Measurements from ENCODE around the gene ARMH4. TPM values are rescaled to one million over a fixed set of nuclear protein-coding genes. Genes with fewer than 3 reads are reported as not detected.

ARMH4 gene
- total and polyA plus RNA-seq, 7 donors = 0.60 to 6.6 (median 1.7) TPM; not detected in 1

DNA sequence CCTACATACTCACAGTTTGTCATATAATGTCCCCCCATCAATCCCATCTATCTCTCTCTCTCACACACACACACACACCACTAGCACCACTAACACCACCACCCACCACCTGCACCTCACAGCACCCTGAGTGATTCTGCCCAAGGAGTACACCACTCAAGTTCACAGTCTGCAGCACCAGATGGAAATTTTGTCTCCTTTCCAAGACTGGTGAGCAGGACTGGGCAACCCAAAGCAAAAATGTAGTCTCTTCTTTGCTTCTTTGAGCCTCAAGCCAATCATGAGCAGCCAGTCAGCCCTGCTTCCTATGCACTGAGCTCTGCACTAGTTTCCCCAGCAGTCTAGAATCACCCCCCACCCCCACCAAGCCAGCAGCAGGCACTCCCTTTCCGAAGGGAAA is 15.0 kb upstream of the ARMH4 start:
- no peaks in the 10 kb centered on the region for H3K9me3 ChIP-seq
- no peak for DNase-seq
- 57 to 59% methylated on average over 1 of the region's 1 CpG for WGBS, 2 donors
- H3K27ac ChIP-seq = no peak overlapping the region
- H3K27me3 ChIP-seq = no peaks in the 10 kb centered on the region
- H3K4me1 ChIP-seq = peaks cover 0 to 4% (median 0%) of the 10 kb centered on the region in 4 donors
- H3K36me3 ChIP-seq = no peaks in the 10 kb centered on the region
- H3K4me3 ChIP-seq = no peak overlapping the region
- TF ChIP-seq, protein P1, sequence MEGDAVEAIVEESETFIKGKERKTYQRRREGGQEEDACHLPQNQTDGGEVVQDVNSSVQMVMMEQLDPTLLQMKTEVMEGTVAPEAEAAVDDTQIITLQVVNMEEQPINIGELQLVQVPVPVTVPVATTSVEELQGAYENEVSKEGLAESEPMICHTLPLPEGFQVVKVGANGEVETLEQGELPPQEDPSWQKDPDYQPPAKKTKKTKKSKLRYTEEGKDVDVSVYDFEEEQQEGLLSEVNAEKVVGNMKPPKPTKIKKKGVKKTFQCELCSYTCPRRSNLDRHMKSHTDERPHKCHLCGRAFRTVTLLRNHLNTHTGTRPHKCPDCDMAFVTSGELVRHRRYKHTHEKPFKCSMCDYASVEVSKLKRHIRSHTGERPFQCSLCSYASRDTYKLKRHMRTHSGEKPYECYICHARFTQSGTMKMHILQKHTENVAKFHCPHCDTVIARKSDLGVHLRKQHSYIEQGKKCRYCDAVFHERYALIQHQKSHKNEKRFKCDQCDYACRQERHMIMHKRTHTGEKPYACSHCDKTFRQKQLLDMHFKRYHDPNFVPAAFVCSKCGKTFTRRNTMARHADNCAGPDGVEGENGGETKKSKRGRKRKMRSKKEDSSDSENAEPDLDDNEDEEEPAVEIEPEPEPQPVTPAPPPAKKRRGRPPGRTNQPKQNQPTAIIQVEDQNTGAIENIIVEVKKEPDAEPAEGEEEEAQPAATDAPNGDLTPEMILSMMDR (IDR thresholded peaks at IDR 0.05) = no peak
- TF ChIP-seq EP300 (IDR thresholded peaks at IDR 0.05) (no peak), POLR2A (IDR thresholded peaks at IDR 0.05) (no peak), POLR2AphosphoS5 (IDR thresholded peaks at IDR 0.05) (no peak)
- intact Hi-C loops (cut with DNase I) = loop anchor here (1.0 to 2.0 kb wide), 2 partner anchors 32 to 59 kb away; no protein-coding TSS in a partner anchor

DNA sequence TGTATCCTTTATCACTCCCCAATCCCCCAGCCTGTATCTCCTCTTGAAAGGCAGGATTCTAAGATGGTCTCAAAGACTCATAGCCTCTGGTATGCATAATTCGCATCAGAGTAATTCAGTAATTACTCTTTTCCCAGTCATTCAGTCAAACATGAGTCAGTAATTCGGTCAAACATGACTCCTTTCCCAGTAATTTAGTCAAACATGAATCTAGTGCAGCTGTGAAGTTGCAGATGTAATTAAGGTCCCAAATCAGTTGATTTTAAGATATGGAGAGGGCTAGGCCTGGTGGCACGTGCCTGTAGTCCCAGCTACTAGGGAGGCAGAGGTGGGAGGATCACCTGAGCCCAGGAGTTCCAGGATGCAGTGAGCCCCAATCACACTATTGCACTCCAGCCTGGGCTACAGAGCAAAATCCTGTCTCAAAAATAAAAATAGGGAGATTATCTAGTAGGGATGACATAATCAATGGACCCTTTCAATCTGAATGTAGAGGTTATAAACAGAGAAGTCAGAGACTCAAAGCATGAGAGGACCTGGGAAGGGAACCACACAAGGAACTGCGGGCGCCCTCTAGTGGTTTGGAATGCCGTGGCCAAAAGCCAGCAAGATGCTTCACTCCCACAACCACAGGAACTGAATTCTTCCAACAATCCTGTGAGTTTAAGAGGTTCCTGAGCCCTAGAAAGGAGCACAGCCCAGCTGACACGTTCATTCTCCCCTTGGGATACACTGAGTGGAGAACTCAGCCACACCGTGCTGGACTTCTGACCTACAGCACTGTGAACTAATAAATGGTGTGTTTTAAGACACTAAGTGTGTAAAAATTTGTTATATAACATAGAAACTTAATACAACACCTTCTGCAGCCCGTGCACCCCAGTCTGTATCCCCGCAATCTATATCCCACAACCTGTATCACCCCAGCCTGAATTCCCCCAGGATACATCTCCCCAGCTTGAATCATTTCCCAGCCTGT is 14.3 kb upstream of the ARMH4 start:
- H3K9me3 ChIP-seq = no peaks in the 10 kb centered on the region
- 26 to 37% methylated on average over 10 of the region's 10 CpGs for WGBS, 2 donors
- H3K4me3 ChIP-seq = no peak overlapping the region
- TF ChIP-seq EP300 (IDR thresholded peaks at IDR 0.05) = no peak
- TF ChIP-seq, protein P1 (IDR thresholded peaks at IDR 0.05) = peak; percentile 22 to 82 (median 50)
- H3K27me3 ChIP-seq = no peaks in the 10 kb centered on the region
- intact Hi-C loops (cut with DNase I) = loop anchor here (2.0 kb wide), 1 partner anchor 33 kb away; no protein-coding TSS in a partner anchor
- H3K27ac ChIP-seq = no peak overlapping the region
- H3K4me1 ChIP-seq = peaks cover 0 to 4% (median 0%) of the 10 kb centered on the region in 4 donors
- peak; percentile 90 for DNase-seq
- no peaks in the 10 kb centered on the region for H3K36me3 ChIP-seq

DNA sequence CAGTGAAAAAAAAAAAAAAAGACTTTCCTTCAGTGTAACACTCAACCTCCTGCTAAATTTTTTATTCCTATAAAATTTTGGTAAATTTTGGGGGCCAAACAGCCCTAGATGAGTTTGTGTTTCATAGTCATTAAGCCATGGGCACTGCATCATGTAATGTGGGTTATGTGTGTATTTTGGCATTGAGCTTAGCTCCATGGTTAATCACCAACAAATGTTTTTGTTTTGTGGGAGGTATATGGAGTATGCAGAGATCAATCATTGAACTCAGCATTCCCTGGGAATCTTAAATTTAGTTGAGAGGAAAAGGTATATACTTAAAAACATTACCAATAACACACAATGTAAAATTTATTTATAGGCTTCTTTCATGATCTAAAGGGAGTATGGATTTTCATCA is 8.5 kb upstream of the ARMH4 start:
- H3K4me1 ChIP-seq = no peaks in the 10 kb centered on the region
- intact Hi-C loops (cut with DNase I) = no loop called here
- H3K27ac ChIP-seq = no peak overlapping the region
- H3K9me3 ChIP-seq = no peaks in the 10 kb centered on the region
- no peaks in the 10 kb centered on the region for H3K36me3 ChIP-seq
- no peaks in the 10 kb centered on the region for H3K27me3 ChIP-seq
- H3K4me3 ChIP-seq = no peak overlapping the region
- DNase-seq = no peak
- TF ChIP-seq EP300 (IDR thresholded peaks at IDR 0.05) = no peak
- no peak for TF ChIP-seq POLR2A (IDR thresholded peaks at IDR 0.05)
- TF ChIP-seq POLR2AphosphoS5 (IDR thresholded peaks at IDR 0.05) = no peak

DNA sequence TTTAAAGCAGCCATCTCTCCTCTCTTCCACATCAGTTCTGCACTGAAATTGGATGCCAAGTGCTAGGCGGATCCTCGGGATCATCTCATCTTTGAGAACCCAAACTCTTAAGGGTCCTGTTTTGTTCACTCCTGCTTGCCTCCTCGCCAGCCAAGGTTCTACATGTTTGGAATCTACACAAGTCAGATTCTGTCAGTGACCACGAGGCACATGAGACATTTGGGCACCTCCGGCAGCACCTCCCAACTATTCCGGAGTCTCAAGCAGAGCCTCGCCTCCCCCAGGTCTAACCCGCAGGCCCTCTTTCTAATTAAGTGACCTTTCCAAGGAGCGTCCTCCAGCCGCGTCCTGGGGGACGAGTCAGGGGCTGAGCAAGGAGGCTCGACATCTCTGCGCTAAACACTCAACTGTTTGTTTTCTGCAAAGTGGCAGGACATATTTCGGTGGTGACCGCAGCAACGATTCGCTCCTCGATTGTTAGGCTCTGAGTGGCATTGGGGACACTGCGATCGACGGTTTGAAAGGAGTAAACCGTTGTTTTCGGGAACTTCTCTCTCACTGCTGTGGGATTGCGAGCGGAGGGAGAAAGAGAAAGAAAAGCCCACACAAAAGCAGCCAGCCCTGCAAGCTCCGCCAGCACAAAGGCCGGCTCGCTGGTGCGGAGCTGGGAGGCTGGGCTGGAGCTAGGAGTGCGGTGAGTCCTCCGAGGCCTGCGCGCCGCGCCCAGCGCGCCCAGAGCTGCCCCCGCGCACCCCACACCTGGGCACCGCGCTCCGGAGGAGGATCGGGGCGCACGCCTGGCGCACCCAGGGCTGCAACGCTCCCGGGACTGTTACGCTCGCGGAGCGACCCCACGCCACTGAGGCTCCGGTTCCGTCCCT is 640 bp downstream of the ARMH4 start:
- no peaks in the 10 kb centered on the region for H3K27me3 ChIP-seq
- no peaks in the 10 kb centered on the region for H3K36me3 ChIP-seq
- intact Hi-C loops (cut with DNase I) = loop anchor here (5.0 kb wide), 1 partner anchor 34 kb away; no protein-coding TSS in a partner anchor
- peak overlapping the region; percentile 64 to 74 (median 68) for H3K27ac ChIP-seq
- H3K4me1 ChIP-seq = peaks cover 0 to 21% (median 13%) of the 10 kb centered on the region in 4 donors
- H3K9me3 ChIP-seq = no peaks in the 10 kb centered on the region
- DNase-seq = no peak
- peak overlapping the region; percentile 55 to 86 (median 68) for H3K4me3 ChIP-seq
- no peak for TF ChIP-seq POLR2A (IDR thresholded peaks at IDR 0.05)
- no peak for TF ChIP-seq EP300 (IDR thresholded peaks at IDR 0.05)
- TF ChIP-seq, protein P1 (IDR thresholded peaks at IDR 0.05) = no peak
- no peak for TF ChIP-seq POLR2AphosphoS5 (IDR thresholded peaks at IDR 0.05)
- WGBS, 2 donors = 2% methylated on average over 56 of the region's 56 CpGs

All from sigmoid colon (tissue), 7 donors.